ENCODE results near the gene PDIA6.

Gene PDIA6, protein sequence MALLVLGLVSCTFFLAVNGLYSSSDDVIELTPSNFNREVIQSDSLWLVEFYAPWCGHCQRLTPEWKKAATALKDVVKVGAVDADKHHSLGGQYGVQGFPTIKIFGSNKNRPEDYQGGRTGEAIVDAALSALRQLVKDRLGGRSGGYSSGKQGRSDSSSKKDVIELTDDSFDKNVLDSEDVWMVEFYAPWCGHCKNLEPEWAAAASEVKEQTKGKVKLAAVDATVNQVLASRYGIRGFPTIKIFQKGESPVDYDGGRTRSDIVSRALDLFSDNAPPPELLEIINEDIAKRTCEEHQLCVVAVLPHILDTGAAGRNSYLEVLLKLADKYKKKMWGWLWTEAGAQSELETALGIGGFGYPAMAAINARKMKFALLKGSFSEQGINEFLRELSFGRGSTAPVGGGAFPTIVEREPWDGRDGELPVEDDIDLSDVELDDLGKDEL

DNA sequence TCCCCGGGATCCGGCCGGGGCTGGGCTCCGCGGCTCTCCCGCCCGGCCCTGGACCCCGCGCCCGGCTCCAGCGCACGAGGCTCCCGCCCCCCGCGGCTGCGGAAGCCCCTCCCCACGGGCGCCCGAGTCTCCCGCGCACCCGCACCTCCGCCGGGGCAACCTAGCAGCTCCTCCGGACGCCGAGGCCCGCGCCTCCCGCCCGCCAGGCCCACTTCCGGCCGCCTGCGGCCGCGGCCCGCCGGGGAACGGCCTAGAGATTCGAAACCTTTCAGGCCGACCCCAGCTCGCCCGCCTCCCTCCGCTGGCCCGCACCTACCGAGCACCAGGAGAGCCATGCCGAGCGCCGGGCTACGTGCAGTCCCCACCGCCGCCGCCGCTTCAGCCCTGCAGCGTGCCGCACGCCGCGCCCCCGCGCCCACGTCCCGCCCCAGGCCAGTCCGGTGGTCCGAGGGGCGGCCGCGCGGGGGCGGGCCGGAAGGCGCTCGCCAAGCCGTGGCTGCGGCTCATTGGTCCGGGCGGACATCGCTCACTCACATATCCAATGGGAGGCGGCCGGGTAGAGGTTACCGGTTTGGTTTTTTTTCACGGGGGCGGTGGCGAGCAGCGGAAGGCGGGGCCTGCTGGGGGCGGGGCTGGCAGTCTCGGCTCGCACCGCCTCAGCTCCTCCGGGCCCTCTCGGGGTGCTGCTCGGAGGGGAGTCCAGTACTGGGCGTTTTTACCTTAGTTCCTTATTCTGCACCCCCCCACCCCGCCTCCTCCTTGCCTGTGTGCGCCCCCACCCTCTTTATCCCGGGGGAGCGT is at the start of gene PDIA6:
Gene PDIA6 (minus strand): TSS at position 424 of the 801 bp plus-strand sequence. CDS start 89 bp downstream, at position 335.
- peak; percentile 95 for DNase-seq (ENCODE audit: low read depth)

DNA sequence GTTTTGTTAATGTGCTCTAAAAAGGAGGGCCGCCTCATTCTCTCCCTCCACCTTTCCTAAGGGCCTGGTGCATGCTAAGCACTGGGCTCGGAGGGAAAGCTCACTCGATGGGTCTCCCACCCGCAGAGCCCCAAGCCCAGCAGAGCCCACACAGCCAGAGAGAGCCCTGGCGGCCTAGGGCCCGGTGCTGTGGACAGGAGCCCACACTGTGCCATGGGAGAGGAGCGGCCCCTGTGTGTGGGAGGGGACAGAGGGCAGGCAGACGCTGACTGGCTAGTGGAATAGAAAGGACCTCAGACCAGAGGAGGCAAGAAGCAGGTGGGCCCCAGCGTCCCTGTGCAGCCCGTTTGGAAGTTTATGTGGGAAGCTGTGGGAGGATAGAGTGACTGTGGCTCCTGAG is 49.7 kb upstream of the PDIA6 start:
- no peak for DNase-seq (ENCODE audit: low read depth)

DNA sequence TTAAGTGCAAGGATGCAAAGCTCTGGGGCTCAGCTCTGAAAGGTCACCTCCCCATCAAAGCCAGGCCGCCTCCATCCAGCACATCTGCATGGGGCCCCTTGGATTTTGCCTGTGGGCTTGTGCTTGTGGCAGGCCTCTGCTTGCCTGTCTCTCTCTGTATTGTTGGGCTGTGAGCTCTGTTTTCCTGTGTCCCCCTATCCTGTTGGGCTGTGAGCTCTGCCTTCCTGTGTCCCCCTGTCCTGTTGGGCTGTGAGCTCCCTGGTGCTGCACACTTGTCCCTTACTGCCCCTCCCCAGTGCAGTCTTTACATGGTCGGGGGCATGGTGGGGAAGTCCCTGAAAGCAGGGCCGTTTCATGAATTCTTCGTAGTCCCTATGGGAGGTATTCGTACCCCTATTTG is 49.2 kb upstream of the PDIA6 start:
- DNase-seq (ENCODE audit: low read depth): no peak

DNA sequence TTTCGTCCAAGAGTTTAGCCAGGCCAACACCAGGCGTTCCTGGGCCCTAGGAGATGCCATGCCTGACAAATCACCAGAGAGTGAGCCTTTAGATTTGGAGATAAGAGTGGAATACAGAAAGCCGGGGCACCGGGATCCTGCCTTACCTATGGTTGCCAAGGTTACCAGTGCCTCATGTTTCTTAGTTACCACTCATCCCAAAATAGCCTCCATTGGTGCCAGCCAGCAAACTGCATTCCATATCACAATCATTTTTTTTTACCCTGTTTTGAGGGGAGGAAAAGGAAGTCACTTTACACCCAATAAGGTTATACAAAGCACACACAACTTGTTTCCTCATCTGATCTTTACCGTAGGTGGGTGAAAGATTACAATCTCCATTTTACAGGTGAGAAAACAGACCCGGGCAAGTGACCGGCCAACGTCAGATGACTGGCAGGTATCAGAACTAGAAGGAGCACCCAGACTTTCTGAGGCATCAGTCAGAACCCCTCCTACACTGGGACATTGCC is 48.3 kb upstream of the PDIA6 start:
- no peak for DNase-seq (ENCODE audit: low read depth)

DNA sequence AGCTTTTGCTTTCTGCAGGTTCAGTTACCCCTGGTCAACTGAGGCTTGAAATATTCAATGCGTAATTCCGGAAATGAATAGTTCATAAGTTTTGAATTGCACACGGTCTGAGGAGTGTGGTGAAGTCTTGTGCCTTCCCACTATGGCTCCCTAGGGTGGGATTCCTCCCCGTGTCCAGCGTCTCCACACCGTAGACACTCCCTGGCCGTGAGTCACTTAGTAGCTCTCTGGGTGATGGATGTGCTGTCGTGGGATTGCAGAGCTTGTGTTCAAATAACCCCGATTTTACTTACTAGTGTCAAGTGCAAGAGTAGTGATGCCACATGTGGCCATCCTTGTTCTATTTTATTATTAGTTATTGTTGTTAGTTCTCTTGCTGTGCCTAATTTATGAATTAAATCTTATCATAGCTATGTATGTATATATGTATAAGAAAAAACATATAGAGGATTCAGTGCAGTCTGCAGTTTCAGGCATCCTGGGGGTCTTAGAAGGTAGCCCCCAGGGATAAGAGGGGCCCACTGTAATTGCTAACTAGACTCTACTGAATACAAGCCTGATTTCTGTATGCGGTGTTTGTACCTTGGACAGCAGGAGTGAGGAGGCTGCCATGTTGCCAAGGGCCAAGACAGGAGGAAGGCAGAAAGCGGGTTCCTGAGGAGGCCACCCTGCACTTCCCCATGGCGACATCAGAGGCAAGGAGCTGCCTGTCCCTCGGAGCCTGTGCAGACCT is 47.7 kb upstream of the PDIA6 start:
- DNase-seq (ENCODE audit: low read depth): no peak

DNA sequence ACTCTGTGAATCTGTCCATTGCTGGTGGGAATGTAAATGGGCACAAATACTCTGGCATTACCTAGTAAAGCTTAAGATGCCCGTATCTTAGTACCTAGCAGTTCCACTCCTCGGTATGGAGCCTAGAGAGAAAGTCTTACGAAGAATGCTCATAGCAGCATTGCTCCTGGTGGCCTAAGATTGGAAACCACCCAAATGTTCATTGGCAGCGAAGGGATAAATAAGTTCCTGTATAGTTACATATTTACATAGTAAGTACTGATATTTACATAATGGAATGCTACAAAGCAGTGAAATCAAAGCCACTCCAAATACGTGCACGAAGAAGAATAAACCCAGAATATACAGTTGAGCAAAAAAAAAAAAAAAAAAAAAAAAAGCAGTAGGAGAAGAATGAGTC is 46.7 kb upstream of the PDIA6 start:
- no peak for DNase-seq (ENCODE audit: low read depth)

DNA sequence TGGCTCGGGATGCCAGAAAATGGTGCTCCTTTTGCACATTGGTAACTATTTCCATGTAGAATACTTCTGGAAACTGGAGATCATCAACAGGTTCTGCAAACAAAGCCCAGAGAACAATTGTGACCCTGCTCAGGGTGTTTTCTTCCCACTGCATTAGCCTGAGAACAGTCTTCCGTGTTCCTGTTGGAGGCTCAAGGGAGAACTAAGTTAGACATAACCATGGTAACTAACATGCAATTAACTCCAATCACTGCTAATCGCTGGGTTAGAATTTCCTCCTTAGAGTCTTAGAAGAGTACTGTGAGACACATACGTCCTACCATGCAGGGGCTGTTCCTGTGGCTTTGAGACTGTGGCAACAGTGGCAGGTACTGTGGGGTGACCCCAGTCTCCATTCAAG is 36.0 kb upstream of the PDIA6 start:
- DNase-seq (ENCODE audit: low read depth): no peak

DNA sequence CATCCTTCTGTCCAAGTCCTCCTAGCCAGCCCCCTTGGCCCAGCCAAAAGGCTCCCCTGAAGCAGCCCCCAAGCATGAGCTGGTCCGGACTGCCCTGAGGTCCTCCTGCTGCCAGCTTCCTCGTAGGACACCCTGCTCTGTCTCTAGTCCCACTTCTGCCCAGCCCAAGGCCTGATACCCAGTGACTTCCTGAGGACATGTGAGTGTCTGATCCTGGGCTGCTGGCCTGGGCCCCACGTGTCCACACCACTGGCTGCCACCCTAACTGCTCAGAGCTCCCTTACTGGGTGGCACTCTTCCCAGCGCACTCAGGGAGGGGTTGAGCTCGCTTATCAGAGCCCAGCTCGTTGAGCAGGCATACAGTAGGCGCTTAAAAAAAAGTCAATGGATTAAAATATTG is 34.4 kb upstream of the PDIA6 start:
- no peak for DNase-seq (ENCODE audit: low read depth)

DNA sequence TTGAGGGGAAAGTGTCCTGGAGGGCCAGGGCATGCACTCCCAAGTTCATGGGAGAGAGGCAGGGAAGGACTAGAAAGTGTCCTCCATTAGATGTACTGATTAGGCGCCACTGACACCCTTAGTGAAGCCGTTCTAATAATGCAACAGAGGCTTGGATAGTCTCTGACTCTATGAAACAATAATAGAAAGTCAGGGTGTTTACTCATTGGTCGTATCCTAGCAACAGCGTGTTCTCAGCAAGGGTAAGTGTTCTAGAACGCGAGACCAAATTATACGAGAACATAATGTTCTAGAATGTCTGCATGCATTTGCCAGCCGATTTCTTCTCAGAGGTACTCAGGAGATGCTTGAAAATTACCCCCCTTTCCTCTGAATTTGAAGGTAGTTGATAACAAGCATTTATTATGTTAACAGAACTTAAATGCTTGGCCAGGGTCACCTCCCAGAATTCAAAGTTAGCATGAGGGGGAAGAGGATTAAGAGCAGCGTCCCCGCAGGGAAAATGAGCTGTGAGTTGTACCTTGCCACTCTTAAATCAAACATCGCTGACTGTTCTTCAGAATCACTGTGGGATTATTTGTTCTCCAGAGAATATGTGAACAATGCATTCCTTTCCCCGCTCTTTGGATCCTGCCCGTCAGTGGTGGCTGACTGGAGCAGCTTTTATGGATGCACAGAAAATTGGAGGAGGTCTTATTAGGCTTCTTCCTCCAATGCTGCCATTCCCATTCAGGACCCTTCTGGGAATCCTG is 33.7 kb upstream of the PDIA6 start:
- DNase-seq (ENCODE audit: low read depth): no peak

DNA sequence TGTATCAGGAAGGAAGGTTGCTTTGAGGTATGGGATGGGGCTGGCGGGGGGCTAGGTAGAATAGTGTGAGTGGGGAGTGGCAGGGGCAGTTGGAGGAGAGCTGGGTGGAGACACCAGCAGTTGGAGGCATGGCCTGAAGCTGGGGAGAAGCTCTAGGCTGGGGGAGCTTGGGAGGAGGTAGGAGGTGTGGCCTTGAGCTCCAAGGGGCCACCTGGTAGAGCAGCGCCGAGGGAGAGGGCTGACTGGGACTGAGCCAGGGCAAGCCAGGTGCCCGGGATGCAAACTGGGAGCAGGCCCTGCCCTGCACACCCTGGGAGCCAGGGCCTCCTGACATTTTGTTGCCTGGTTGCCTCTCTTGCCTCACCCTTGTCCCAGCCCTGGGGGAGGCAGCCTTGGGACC is 33.1 kb upstream of the PDIA6 start:
- DNase-seq (ENCODE audit: low read depth): no peak

DNA sequence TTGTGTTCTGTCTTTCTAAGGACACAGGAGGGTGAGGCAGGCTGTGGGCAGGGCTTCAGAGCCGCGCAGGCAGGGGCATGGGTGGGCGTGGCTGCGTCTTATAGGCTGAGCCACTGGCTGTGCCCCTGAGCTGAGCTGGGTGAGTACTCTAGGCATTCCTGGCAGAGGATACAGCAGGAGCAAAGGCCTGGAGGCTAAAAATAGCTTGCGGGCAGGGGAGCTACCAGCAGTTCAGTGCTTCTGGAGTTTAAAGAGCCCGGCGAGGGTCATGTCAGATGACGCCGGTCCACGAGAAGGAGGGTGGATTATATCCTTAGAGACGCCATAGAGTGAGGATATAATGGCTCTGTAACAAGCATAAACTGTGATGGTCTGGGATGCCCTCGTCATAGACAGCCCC is 31.5 kb upstream of the PDIA6 start:
- DNase-seq (ENCODE audit: low read depth): peak; percentile 51

DNA sequence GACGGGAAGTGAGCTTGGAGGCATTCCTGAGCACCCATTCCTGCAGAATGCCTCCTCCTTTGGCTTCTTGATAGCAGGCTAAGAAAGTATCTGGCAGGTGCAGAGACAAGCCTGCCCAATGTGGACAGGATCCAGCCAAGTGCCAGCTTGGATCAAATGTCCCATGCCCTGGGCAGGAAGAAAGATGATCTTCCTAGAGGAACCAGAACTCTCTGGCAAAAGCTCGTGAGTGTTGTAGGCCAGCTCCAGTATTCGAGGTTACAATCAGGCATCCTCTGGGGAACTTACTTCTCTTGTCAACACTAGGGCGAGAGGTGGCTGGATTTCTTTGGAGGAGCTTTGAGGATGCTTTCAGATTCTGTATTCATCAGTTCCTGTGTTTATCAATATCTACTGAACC is 29.9 kb upstream of the PDIA6 start:
- no peak for DNase-seq (ENCODE audit: low read depth)

DNA sequence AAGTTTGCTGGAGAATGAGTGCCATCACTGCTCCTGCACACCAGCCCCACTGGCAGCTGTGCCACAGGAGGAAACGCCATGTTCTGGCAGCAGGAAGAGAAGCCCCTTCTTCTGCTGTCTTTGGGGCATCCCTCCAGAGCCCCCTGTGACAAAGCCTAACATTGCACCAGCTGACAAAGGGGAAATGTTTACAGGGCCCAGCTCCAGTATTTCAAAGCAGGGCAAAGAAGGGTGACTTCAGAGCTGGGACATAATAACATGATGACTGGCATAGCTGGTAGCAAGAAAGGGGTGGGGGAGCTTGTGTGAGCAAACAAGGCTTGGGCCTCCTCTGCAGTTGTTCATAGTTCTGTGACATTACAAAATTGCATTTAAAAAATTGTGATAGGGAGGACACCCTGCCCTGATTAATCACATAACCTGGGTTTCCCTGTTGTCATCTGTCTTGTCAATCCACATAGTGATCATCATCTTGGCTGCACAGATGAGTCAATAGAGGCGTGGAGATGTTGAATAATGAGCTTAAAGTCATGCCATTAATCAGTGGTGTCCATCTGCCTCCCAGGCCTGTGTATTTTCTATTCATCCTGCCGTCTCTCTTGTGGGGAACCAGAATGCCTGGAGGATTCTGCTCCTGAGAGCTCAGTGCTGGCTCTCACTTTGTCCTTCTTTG is 29.1 kb upstream of the PDIA6 start:
- DNase-seq (ENCODE audit: low read depth): no peak

DNA sequence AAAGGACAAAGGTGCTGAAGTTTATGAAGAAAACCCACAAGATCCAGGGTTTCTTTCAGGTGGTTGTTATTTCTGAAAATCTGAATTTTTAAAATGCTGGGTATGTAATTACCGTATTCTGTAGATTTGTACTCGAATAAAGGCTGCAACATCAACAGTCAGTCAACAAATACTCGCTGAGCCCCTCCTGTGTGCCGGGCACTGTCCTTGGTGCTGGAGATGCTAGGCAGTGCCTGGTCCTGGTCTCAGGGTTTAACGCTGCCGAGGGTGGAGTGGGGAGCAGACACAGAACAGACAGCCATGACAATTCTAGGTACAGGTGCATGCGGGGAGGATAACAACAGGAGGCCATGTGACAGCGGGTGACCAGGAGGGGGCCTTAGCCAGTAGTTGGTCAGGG is 27.2 kb upstream of the PDIA6 start:
- peak; percentile 12 for DNase-seq (ENCODE audit: low read depth)

DNA sequence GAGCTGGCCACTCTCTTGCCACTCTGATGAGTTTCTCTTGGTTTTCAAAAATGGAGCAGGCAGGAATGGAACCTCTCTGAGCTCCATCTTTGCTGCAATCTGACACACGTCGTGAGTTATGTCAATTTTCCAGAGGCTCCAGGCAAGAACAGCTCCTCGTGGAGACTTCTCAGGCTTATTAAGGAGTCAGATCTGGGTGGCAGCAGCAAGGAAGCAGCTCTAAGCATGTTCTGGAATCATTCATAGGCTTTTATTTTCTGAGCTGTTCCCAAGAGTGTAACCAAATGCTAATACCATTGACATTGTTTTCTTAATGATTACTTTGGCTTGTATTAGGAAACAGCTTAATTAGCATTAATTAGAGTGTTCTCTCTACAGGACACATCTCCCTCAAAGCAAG is 26.1 kb upstream of the PDIA6 start:
- DNase-seq (ENCODE audit: low read depth): no peak

DNA sequence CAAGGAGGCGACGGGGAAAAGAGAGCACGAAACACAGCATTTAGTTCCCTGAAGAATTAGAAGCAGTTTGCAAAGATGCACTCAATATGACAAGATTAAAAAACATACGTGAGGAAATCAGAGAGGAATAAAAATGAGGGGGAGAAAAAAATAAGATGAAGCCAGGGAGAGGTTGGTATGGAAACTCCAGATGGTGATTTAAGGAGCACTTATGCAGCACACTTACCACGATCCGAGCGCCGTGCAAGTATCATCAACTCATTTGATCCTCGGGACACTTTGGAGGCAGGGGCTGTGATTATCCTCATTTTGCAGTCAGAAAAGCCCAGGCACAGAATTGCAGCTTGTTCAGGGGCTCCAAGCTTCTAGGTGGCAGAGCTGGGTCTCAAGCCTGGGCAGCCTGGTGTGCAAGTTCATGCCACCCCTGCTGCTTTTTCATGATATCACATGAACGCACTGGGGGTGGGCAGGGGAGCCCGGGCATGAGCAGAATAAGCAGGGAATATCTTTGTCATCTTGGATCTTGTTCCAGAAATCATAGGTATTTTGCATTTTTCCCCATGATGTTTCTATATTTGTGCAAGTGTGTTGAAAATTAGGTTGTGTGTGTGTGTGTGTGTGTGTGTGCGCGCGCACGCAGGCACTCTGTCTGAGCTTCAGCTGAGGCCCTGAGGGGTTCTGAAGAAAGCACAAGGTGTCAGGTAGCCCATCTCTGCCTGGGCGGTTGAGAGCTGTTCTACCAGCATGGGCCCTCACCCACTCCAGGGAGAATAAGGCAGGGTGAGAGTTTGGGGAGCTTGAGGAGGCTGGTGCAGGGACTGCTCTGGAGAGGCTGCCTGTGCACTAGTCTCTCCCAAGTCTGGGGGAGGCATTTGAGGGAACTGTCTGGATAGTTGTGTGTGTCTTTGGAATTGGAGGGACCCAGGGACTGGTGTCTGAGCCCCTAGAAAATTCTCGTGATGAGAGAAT is 25.0 kb upstream of the PDIA6 start:
- DNase-seq (ENCODE audit: low read depth): no peak

DNA sequence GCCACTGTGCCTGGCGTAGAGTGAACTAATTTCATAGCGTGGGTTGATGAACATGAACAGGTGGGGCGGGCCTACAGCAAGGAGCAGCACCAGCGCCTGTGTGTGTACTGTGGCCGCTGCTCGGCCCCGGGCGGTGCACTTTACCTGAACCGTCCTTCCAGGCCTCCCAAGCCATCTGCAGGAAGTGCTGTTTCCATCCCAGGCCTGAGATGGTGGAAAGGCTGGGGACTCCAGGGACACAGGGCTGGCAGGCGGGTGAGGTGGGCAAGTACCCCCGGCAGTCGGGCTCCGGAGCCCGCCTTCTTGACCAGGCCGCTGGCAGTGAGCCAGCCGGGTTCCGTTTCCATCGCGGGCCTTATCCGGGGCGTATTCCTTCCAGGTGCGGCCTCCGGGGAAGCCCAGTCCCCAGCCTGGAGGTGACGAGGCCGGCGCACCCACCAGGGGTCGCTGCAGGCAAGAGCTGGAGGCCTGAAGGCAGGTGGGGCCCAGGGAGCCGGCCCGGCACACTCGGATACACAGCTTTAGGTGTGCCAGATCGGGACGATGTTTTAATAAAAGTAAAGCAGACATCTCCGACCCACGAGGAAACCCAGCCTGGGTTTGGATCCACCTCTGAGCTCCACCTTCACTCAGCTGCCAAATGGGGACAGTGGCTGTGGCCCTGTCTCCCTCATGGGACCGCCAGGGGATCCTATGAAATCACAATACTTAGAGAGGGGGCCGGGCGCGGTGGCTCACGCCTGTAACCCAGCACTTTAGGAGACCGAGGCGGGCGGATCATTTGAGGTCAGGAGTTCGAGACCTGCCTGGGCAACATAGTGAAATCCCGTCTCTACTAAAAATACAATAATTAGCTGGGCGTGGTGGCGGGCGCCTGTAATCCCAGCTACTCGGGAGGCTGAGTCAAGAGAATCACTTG is 22.7 kb upstream of the PDIA6 start:
- peak; percentile 33 for DNase-seq (ENCODE audit: low read depth)

DNA sequence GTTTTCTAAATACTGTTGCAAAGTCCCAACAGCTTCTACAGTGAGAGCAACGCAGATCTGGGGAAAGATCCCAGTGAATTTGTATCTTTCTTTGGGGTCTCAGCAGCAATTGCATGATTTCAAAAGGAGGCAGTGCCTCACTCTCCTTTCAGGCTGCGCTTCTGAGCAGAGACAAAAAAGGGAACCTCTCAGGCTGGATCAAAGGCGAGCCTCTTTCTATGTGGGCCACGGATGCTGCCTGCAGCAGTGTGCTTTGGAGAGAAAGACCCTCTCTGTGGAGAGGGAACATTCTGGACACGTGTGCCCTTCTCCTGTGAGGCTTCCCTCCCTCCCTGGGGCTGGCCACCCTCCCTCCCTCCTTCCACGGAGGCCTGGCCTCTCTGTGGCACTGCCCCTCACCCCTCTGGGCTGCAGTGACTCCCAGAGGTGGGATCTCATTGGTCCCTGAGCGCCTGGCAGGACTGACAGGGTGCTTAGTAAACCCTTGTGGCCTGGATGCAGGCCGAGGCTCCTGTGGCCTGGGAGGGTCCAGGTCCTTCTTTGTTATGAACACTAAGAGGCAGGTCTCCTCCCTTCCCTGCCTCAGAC is 21.6 kb upstream of the PDIA6 start:
- no peak for DNase-seq (ENCODE audit: low read depth)
